GM04503 (cell line): ENCODE data around the gene STEAP2.
"Not testable (repeated sequence)": the region's sequence is repeated elsewhere in the genome, so short reads cannot be mapped to it uniquely, and the experiment has no call there.

ENCODE experiments used
- DNase-seq: peaks from one replicate; pipeline ENCODE4 v3.0.0-alpha.2; 2012; ENCODE audit warnings: low read depth

Gene STEAP2

DNA sequence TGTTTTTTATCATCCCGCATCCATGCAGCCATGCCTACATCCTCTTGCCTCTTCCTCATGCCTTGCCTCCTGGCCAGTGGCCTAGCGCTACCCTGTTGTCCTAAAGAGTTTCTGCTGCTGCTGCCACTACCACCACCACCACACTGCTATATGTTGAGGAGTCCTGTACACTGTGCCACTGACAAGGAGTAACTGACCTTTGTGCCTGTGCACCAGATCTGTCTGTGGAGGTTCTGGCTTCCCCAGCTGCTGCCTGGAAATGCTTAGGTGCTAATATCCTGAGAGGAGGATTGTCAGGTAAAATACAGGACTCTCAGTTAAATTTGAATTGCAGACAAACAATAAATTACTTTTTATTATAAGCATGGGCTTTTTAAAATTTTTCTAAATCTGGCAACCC, 26.5 kb downstream of the STEAP2 start:
- no peak for DNase-seq

DNA sequence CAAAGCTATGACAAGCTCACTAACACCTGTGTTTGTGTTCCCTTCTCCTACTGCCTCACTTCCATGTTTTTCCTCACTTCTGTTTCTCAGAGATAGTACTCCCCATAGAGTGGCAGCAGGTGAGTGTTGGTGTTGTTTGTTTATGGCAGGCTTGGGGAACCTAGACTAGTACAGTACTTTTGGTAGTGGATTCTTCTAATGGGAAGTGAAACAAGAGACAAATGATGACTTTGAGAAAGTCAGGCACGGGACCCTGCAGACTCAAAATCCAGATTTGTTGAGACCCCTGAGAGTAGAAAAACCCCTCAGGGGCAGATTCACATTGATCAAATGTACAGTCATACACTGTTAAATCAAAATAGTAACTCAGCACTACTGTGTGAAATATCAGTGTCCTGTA, 27.0 kb downstream of the STEAP2 start:
- no peak for DNase-seq

DNA sequence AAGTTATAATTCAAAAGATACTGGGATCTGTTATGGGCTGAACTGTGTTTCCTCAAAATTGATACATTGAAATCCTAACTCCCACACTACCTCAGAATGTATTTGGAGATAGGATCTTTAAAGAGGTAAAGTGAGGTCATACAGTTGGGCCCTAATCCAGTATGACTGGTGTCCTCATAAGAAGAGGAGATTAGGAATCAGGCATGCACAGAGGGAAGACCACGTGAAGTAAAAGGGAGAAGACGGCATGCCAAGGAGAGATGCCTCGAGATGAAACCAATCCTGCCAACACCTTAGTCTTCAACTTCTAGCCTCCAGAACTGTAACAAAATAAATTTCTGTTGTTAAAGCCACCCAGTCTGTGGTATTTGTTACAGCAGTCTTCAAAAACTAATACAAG, 27.5 kb downstream of the STEAP2 start:
- DNase-seq, result no peak

DNA sequence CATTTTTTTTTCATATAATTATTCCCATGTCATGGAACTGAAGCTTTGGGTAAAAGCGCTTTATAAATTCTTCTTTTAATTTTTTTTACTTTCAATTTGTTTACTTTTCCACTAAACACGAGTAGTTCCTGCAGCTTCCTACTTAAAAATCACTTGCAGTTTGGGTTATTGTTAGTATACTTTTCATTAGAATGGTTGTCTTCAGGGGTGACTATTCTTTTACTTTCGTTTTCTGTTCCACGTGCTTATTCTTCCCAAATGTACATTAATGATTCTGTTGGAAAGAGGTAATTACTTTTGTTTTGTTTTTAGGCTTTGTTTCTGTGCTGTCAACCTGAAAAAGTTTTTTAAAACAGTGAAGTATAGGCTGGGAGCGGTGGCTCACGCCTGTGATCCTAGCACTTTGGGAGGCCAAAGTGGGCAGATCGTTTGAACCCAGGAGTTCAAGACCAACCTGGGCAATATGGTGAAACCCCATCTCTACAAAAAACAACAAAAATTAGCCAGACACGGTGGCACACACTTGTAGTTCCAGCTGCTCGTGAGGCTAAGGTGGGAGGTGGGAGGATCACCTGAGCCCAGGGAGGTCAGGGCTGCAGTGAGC, 28.2 kb downstream of the STEAP2 start:
- DNase-seq, result no peak

DNA sequence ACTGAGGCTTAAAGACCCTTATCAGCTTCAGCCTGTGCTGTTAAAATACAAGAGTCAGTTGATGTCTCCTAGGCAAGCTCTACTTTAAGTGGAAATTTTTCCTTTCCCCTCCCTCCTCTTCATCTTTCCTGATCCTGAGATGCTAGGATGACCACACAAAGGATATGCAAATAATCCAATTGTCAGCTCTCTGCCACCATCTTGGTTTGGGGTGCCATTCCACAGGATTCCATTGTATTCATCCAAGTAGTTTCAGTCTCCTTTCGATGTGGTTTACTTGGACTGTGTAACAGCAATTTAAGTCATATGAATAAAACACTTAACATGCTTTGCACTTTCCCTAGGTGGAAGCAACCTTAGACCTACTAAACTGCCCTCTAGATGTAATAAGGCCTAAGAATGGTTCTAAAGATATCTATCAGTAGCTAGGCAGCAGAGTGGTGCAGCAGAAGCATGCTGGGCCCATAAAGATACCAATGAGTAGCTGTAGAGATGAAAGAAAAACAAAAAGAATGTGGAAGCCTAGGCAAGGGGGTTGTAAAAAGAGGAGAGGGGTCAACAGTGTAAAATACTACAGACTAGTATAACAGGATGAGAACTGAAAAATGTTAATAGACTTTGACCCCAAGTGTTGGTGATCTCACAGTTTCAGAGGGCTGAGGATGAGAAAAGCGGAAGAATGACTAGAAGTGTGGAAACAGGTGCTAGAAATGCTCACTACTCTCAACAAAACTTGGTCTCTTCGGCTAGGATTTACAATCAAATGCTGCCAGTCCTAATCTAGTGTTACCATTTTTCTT, 31.0 kb downstream of the STEAP2 start:
- DNase-seq, result no peak

DNA sequence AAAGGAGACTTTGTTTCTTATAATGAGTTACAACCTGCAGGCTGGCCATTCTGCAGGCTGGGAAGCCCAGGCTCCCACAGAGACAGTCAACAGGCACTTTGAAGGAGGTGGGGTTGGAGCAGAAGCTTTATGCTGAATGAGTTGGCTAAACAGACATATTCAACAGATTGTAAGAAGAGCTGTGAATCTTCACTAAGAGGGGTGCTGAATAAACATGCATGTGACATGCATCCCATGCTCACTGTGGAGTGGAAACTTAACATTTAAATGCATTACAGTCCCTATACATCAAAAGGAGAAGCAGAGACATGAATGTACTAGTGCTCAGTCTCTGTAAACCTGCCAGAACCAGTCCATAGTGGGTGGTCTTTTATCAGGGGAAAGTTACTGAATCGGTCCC, 32.0 kb downstream of the STEAP2 start:
- DNase-seq, result no peak

DNA sequence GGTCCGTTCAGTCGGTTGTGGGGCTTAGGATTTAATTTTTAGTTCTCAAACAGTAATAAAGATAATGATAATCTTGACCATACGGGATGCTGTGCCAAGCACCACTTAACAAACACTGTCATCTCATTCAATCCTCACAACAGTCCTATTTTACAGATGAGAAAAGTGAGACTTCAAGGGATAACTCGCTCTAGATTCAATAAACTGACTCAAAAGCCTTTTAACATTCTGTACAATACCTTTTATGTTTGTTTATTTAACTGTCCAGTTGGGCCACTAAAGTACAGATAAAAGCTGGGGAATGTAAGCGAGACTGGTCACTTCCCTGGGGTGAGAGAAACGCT, 33.0 kb downstream of the STEAP2 start:
- no peak for DNase-seq

DNA sequence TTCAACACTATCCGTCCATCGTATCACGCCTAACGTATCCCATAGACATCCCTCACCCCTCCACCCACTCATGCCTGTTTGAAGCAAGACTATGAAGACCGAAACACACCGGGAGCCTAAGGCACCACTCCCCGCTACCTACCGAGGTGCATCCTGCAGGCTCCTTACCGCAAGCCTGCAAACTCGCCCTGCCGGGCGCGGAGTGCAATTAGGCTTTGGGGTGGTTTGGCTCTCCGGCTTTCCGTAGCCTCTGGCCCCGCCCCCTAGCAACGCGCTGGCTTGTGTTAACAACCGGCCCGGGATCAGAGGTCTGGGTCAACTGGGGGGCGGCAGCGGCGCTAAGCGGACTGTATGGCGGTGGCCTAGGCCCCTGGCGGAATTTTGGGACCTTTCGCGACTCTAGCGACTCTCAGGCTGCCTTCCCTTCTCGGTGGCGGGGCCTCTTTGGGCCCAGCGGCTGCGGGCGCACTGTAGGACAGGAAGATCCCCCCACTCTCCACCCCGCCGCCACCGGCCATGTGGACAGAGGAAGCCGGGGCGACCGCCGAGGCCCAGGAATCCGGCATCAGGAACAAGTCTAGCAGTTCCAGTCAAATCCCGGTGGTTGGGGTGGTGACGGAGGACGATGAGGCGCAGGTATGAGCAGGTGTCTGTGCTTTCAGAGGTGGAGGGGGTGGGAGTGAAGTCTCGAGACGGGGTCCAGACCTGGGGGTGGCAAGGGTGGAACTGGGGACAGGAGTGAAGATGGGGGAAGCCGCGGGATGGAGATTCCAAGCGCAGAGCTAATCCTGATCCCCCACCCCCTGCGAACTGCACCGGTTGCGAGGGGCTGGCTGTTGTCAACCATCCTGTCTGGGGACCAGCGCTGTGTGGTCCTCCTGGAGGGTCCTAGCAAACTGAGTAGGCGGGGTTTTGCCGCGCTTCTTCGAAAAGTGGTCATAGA, 33.6 kb downstream of the STEAP2 start, which contains the start of gene CFAP69:
CFAP69 (plus strand) TSS at position 266 of the 943 bp plus-strand sequence; CDS start at position 517, 251 bp downstream.
- DNase-seq, result peak; percentile 52

DNA sequence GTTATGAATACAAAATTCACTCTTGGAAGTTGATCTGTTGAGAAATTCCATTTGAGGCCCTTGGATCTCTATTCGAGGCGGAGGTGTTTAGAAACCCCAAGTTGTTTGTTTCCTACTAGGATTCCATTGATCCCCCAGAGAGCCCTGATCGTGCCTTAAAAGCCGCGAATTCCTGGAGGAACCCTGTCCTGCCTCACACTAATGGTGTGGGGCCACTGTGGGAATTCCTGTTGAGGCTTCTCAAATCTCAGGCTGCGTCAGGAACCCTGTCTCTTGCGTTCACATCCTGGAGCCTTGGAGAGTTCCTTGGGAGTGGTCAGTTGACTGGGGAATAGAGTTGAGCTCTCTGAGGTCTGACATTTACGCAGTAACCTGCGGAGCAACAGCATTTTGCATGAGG, 34.6 kb downstream of the STEAP2 start:
- peak; percentile 67 for DNase-seq

DNA sequence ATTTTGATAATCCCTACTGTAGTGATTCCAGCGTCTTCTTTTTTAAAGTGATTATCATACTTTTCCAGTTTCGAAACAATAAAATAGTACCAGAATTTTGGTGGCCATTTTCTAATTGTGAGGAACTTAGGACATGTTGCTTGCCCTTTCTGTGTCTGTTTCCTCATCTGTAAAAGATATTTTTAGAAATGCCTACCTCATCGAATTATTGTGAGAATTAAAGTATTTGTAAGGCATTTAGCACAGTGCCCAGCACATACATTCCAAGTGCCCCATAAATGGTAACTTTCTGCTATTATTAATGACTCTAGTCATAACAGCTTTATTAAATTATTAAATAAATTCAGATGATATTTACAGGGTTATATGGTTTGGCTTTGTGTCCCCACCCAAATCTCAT, 37.2 kb downstream of the STEAP2 start:
- no peak for DNase-seq

DNA sequence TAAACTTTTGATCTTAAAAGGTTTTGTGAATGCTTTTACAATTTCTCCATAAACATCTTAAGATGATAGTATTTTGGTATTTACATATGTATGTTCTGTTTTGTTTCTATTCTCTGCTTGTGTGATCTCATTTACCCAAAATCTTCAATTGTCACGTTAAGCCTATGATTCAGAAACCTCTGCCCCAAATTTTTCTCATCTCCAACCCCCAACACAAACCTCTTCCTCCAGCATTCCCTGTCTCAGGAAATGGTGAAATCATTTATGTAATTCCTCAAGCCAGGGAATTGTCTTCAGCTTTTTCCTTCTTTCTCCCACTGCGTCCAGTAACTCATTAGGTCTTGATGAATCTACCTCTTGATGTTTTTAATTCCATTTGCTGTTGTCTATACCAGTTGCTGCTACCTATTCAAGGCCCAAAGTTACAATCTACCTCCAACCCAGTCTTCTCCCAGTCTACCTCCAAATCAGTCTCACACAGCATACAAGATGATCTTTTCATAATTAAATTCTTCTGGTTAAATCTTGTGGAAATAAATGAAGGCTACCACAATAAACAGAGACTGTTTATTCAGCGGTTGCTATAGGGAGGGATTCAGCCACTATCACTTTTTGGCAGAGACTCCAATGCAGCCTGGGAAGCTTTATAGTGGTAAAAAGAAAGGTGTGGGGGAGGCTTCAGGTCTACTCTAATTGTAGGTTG, 39.2 kb downstream of the STEAP2 start:
- DNase-seq, result peak; percentile 77

DNA sequence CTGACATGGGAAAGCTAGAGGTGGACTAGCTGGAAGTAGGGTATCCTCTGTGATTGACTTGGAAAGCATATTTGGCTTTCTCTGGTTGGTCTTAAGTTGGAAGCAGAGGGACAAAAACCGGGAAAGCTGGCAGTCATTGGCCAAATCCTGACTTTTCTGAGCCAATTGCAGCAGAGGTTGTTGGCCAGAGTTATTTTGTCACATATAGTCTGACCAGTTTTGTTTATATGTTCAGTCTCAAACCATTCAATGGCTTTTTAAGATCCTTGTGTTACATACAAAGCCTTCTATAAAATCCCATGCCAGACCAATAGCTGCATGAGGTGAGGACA, 39.7 kb downstream of the STEAP2 start:
- DNase-seq, result no peak

DNA sequence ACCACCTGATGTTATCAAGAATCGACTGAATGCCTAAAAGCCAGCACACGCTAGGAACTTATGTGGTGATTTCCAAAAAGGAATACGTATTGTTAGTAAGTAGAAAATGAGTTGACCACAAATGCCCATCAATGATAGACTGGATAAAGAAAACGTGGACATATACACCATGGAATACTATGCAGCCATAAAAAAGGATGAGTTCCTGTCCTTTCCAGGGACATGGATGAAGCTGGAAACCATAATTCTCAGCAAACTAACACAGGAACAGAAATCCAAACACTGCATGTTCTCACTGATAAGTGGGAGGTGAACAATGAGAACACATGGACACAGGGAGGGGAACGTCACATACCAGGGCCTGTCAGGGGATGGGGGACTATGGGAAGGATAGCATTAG, 44.5 kb downstream of the STEAP2 start:
- not testable (repeated sequence) for DNase-seq

DNA sequence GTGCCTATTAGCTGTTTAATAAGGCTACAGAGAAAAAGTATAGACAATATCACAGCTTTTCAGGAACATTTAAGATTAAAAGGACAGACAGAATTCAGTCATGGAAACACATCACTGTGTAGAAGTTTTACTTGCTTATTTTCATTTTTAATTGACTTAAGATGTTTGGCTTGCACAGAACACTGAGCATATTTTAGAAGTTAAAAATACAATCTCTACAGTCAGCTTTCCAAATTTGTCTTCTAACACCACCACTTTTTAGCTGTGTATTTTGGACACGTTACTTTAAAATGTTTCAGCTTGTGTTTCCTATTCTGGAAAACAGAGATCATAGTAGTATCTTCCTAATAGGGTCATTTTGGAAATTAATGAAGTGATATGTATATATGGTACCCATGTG, 45.2 kb downstream of the STEAP2 start:
- DNase-seq, result no peak

DNA sequence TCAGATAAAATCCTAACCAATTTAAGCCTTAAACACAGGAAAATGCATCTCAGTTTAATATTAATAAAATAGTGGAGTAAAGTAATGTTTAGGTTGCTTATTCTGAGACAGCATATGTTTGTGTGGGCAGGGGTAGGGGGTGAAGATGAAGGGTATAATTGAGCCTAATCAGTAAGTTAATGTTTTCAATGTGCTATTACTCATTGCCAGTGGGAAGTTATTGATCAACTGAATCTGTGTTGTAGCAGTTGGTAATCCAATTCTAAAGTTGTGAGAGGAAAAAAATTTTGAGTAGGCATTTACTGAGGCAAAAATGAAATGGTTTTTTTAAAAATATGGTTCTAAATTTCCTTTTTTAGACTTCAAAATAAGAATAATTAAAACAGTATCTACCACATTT, 49.9 kb downstream of the STEAP2 start:
- no peak for DNase-seq

DNA sequence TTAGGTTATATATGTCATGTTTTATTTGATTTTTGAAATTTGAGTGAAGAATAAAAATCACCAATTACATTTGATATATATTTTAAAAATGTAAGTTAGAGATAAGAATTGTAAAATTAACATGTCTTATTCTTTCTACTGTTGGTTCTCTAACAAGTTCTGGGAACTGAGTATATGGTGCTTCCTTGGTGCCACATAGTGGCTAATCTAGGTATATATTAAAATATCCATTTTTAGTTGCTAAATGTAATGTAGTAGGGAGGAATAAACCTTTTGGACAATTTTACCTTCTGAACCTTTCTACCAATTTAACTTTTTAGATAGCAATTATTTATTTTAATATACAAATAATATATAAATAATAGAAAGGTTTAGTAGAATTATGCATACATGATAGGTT, 50.9 kb downstream of the STEAP2 start:
- DNase-seq, result no peak

DNA sequence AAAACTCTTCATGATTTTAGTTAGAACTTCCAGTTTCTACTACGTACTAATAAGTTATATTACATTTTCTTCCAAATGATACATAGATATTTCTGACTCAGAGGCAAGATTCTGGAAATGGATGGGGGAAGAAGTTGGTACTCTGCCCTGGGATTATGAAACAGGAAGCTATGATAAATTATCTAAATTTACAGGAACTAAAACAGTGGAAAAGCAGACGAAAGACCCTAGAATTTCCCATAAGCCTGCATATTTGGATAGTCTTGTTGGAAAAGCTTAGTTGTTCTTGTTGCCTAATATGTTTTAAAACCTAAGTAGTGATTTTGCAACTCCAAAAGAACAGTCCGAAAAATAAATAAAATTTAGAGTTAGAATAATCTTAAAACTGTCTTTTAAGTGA, 55.3 kb downstream of the STEAP2 start:
- DNase-seq, result peak; percentile 41

DNA sequence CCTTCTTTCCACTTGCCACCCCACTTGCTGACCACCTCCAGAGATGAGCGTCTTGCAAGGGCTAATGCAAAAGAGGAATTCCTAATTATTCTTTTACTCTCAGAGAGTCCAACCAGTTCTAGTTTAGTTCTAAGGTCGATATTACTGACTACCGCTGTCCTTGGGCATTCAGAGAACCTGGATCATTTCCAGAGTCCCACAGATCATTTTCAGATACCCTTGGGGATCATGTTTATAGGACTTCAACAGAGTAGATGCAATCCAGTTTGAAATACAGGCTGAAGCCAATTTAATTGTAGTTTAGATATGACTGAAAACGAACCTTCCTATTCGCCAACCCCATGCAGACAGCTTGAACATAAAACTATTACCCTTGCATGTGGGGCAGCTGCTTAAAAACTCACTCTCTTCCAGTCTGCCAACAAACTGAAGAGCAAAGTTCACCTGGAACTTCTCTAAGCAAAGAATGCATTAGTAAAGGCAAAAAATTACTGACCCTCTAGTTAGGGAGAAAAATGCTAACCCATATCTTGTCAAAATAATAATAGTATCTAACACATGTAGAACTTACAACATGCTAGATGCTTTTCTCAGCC, 55.8 kb downstream of the STEAP2 start:
- DNase-seq, result no peak

DNA sequence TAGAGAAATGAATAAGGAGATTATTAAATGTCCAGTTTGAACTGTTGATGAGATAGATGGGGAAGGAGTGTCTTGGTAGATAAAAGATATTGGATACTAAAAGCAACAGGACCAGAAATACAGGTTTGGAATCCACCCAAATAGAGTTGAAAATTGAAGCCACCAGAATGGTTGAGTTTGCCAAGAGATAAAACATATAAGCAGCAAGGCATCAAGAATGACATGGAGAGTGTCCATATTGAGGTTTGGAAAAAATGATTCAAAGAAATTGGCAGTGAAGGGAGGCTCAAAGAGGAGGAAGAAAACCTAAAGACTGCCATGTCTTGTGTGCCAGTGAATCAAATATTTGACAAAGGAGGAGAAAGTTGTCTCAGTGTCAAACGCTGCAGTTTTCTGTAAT, 57.6 kb downstream of the STEAP2 start:
- DNase-seq, result no peak

DNA sequence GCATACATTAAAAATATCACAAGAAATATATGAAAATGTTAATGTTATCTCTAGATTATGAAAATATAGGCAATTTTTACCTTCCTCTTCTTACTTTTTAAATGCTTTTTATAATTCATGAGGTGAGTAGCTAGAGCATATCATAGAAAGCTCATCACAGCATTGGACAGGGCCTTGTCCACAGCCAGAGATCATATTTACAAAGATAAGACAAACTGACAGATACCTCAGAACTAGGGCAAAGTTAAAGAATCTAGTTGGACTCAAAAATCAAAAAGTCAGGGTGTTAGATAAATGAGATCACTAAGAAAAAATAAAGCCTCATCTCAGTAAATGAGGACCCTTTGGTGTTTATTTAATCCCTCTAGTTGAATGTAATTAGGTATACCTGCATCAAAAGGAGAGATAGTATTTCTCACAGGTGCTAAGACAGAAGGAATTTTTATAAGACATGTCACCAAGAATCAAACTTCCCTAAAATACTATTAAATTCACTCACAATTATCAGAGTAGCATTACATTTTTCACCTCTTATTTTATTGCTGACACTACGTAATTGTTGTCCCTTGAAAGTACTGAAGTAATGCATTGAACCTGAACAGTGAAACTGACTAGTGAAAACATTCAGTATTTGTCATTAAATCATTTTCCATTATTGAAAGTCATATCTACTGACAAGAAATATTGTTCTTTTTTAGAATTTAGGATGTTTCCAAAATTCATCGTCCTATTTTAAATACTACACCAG, 59.1 kb downstream of the STEAP2 start:
- DNase-seq, result no peak

DNA sequence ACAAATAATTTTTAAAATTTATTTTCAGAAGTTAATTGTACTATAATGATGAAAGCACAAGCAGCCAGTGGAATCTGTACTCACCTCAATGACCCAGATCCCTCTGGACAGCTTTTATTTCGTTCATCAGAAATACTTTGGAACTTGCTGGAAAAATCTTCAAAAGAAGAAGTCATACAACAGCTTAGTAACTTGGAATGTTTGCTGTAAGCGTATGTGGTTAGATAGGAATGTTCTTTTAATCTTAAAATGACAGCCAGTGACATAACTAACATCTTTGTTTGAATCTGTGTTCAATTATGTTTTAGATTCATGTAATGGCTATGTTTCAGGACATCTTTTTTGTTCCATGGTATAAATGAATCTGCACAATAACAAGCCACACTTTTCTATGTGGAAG, 60.2 kb downstream of the STEAP2 start:
- DNase-seq, result peak; percentile 68
